ENCODE data around the gene NINJ2. TPM values are rescaled to one million over a fixed set of nuclear protein-coding genes. Genes with fewer than 3 reads are reported as not detected.

NINJ2 gene
- total and polyA plus RNA-seq, 8 donors, result 0.32 to 1.8 (median 0.68) TPM

GRCh38 chr12:561908-562593 is 101.2 kb downstream of the NINJ2 start:
- Histone ChIP-seq H3K36me3 (no peaks in the 10 kb centered on the region), H3K4me1 (no peaks in the 10 kb centered on the region), H3K9me3 (no peaks in the 10 kb centered on the region), H3K27me3 (no peaks in the 10 kb centered on the region), H3K27ac (no peak overlapping the region), H3K4me3 (peak overlapping the region in 1 of 4 donors; percentile 10)
- FAIRE-seq, result no peak
- DNase-seq, result no peak
- intact Hi-C loops (cut with DNase I), result loop anchor here in 2 of 3 donors (10.0 kb wide), 3 partner anchors 193 to 533 kb away; partner anchors contain the start of gene WNK1 (in 1 of the 2)
- TF ChIP-seq CTCF (IDR thresholded peaks at IDR 0.05), result no peak
- WGBS, 2 donors, result 65 to 74% methylated on average over 19 of the region's 19 CpGs
- ATAC-seq, result peak in 3 of 4 donors; percentile 14 to 70 (median 57)

- TF ChIP-seq CTCF (IDR thresholded peaks at IDR 0.05), result no peak
- no peaks in the 10 kb centered on the region for H3K27me3 ChIP-seq
- H3K4me1 ChIP-seq, result no peaks in the 10 kb centered on the region
- FAIRE-seq, result no peak
- H3K27ac ChIP-seq, result no peak overlapping the region
- intact Hi-C loops (cut with DNase I), result loop anchor here in 2 of 3 donors (10.0 kb wide), 3 partner anchors 193 to 533 kb away; partner anchors contain the start of gene WNK1 (in 1 of the 2)
- WGBS, 2 donors, result 86 to 88% methylated on average over 14 of the region's 14 CpGs
- no peaks in the 10 kb centered on the region for H3K36me3 ChIP-seq
- DNase-seq, result no peak
- ATAC-seq, result no peak
- H3K4me3 ChIP-seq, result no peak overlapping the region
- H3K9me3 ChIP-seq, result no peaks in the 10 kb centered on the region
These were observed 101.9 kb downstream of the NINJ2 start for GRCh38 chr12:561391-561705.

- H3K27ac ChIP-seq, result no peak overlapping the region
- no peaks in the 10 kb centered on the region for H3K9me3 ChIP-seq
- DNase-seq, result no peak
- H3K36me3 ChIP-seq, result no peaks in the 10 kb centered on the region
- FAIRE-seq, result no peak
- intact Hi-C loops (cut with DNase I), result loop anchor here in 2 of 3 donors (10.0 kb wide), 3 partner anchors 194 to 534 kb away; partner anchors contain the start of gene WNK1 (in 1 of the 2)
- H3K27me3 ChIP-seq, result no peaks in the 10 kb centered on the region
- ATAC-seq, result no peak
- no peaks in the 10 kb centered on the region for H3K4me1 ChIP-seq
- TF ChIP-seq CTCF (IDR thresholded peaks at IDR 0.05), result no peak
- H3K4me3 ChIP-seq, result no peak overlapping the region
- WGBS, 2 donors, result 81 to 84% methylated on average over 19 of the region's 19 CpGs
These were observed 102.4 kb downstream of the NINJ2 start for GRCh38 chr12:560691-561390.

- H3K4me1 ChIP-seq, result no peaks in the 10 kb centered on the region
- no peaks in the 10 kb centered on the region for H3K27me3 ChIP-seq
- no peaks in the 10 kb centered on the region for H3K36me3 ChIP-seq
- no peak overlapping the region for H3K4me3 ChIP-seq
- DNase-seq (no peak), ATAC-seq (peak in 1 of 4 donors; percentile 8), FAIRE-seq (no peak)
- no peak for TF ChIP-seq CTCF (IDR thresholded peaks at IDR 0.05)
- no peak overlapping the region for H3K27ac ChIP-seq
- WGBS, 2 donors, result 73 to 78% methylated on average over 14 of the region's 14 CpGs
- intact Hi-C loops (cut with DNase I), result loop anchor here in 2 of 3 donors (10.0 kb wide), 3 partner anchors 195 to 535 kb away; partner anchors contain the start of gene WNK1 (in 1 of the 2)
- no peaks in the 10 kb centered on the region for H3K9me3 ChIP-seq
These were observed 103.3 kb downstream of the NINJ2 start for GRCh38 chr12:559906-560455.
